ENCODE measurements around the gene PKN2. TPM values are rescaled to one million over a fixed set of nuclear protein-coding genes. Genes with fewer than 3 reads are reported as not detected.

PKN2 gene
- total RNA-seq, 1 donor: 40.1 TPM

DNA sequence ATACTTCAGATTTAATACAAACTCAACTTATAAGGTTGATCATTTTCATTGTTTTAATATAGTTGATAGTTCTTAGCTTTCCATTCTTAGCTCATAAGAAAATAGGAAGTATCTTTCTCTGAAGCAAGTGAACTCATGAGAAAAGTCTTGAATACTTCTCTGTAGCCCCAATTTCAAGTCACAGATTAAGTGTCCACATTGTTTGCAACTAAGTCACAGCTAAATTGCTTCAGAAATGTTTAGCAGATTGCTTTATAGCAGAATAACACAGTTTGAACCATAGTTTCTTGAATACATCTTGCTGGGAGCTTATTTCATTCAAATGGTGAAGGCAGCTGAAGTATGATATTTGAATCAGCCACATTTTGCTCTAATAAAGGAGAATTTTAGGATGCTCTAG is 10.6 kb upstream of the PKN2 start:
- no peak for DNase-seq (ENCODE audit: low read depth)
- H3K4me3 ChIP-seq (ENCODE audit: low read depth, low read length): no peak overlapping the region
- TF ChIP-seq CTCF (IDR thresholded peaks at IDR 0.05; ENCODE audit: insufficient read depth, low read length): no peak

DNA sequence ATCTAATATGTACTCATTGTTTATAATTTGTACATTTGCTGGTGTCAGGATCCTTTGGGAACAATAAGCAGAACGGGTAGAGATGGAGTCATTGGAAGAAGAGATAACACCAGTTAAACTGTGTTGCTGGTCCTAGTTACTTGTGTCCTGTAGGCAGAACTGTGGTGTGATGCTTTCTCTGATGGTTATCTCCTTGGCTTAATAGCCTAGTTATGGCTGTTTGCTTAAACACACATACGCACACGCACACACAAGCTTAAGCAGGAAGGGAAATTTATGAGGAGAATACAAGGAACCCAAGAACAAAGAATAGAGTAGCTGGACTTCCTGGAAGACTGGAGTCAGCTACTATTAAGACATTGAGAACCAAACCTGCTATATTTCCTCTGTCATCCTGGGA is 5.7 kb upstream of the PKN2 start:
- no peak for DNase-seq (ENCODE audit: low read depth)

DNA sequence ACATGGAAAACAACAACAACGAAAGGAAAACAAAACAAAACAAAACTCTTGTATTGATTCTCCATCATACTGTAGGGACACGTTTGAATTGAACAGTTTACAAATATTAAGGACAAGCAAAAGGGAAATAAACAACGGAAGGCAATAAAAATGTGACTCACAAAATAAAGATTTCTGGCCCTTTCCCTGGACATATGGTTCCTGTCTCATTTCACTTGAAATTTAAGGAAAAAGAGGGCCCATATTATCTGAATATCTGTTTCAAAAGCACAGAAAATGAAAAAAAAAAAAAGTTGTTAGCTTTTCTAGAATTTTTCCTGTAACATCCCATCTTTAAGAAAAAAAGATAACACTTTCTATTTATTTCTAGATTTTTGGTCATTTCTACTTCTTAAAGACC is 3.6 kb upstream of the PKN2 start:
- DNase-seq (ENCODE audit: low read depth): no peak
- TF ChIP-seq CTCF (IDR thresholded peaks at IDR 0.05; ENCODE audit: insufficient read depth, low read length): no peak
- no peak overlapping the region for H3K4me3 ChIP-seq (ENCODE audit: low read depth, low read length)

More for the DNA sequence above, 5.7 kb upstream of the PKN2 start:
- no peak overlapping the region for H3K4me3 ChIP-seq (ENCODE audit: low read depth, low read length)
- TF ChIP-seq CTCF (IDR thresholded peaks at IDR 0.05; ENCODE audit: insufficient read depth, low read length): no peak

GRCh38 chr1:88680911-88681622 is 3.0 kb upstream of the PKN2 start:
- H3K4me3 ChIP-seq (ENCODE audit: low read depth, low read length): no peak overlapping the region

GRCh38 chr1:88684482-88685258 is 597 bp downstream of the PKN2 start:
- no peak for TF ChIP-seq CTCF (IDR thresholded peaks at IDR 0.05; ENCODE audit: insufficient read depth, low read length)
- H3K4me3 ChIP-seq (ENCODE audit: low read depth, low read length): peak overlapping the region; percentile 84
- DNase-seq (ENCODE audit: low read depth): peak; percentile 24

More at GRCh38 chr1:88680911-88681622, 3.0 kb upstream of the PKN2 start:
- no peak for TF ChIP-seq CTCF (IDR thresholded peaks at IDR 0.05; ENCODE audit: insufficient read depth, low read length)
- DNase-seq (ENCODE audit: low read depth): no peak

DNA sequence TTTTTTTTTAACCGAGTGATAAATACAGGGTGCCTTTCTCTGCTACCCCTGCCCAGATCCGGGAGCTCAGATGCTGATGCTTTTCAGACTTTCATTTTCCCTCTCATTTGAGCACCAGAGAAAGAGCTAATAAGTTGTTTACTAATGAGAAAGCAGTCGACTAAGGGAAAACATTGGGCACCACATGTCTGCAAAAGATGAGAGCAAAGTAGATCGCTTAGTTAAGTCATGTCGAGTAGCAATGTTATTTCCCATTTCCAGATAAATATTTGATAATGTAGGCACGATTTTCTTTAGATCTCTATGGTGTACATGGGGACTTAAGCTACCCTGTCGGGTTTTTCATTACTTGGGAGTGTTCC is 1.2 kb downstream of the PKN2 start:
- H3K4me3 ChIP-seq (ENCODE audit: low read depth, low read length): peak overlapping the region; percentile 84
- no peak for TF ChIP-seq CTCF (IDR thresholded peaks at IDR 0.05; ENCODE audit: insufficient read depth, low read length)
- DNase-seq (ENCODE audit: low read depth): peak; percentile 6

Measured in fibroblast of the aortic adventitia (primary cell).